Measurements from ENCODE around the gene FAM241A.
"Not testable (repeated sequence)": the region's sequence is repeated elsewhere in the genome, so short reads cannot be mapped to it uniquely, and the experiment has no call there.

Gene FAM241A

GRCh38 chr4:112173593-112174558, 28.6 kb downstream of the FAM241A start:
- no peak for DNase-seq (ENCODE audit: low read depth in 2 of 2)

GRCh38 chr4:112175840-112176239, 30.6 kb downstream of the FAM241A start:
- no peak for DNase-seq (ENCODE audit: low read depth in 2 of 2)

- DNase-seq (ENCODE audit: low read depth in 2 of 2): no peak
These were observed 31.3 kb downstream of the FAM241A start for GRCh38 chr4:112176596-112176995.

GRCh38 chr4:112178741-112179140, 33.5 kb downstream of the FAM241A start:
- not testable (repeated sequence) for DNase-seq (ENCODE audit: low read depth in 2 of 2)

- no peak for DNase-seq (ENCODE audit: low read depth in 2 of 2)
These were observed 36.2 kb downstream of the FAM241A start for GRCh38 chr4:112181358-112182000.

- no peak for DNase-seq (ENCODE audit: low read depth in 2 of 2)
These were observed 37.4 kb downstream of the FAM241A start for GRCh38 chr4:112182604-112183003.

- no peak for DNase-seq (ENCODE audit: low read depth in 2 of 2)
These were observed 38.0 kb downstream of the FAM241A start for GRCh38 chr4:112183252-112183651.

GRCh38 chr4:112184438-112184837, 39.2 kb downstream of the FAM241A start:
- DNase-seq (ENCODE audit: low read depth in 2 of 2): no peak

- DNase-seq (ENCODE audit: low read depth in 2 of 2): no peak
These were observed 40.1 kb downstream of the FAM241A start for GRCh38 chr4:112185334-112185733.

GRCh38 chr4:112185740-112186670, 40.8 kb downstream of the FAM241A start:
- DNase-seq (ENCODE audit: low read depth in 2 of 2): no peak

- DNase-seq (ENCODE audit: low read depth in 2 of 2): no peak
These were observed 44.5 kb downstream of the FAM241A start for GRCh38 chr4:112189754-112190153.

- DNase-seq (ENCODE audit: low read depth in 2 of 2): no peak
These were observed 45.4 kb downstream of the FAM241A start for GRCh38 chr4:112190684-112191083.

- no peak for DNase-seq (ENCODE audit: low read depth in 2 of 2)
These were observed 51.2 kb downstream of the FAM241A start for GRCh38 chr4:112196461-112196860.

- no peak for DNase-seq (ENCODE audit: low read depth in 2 of 2)
These were observed 53.8 kb downstream of the FAM241A start for GRCh38 chr4:112199041-112199440.

GRCh38 chr4:112201915-112202505, 56.8 kb downstream of the FAM241A start:
- no peak for DNase-seq (ENCODE audit: low read depth in 2 of 2)

- no peak for DNase-seq (ENCODE audit: low read depth in 2 of 2)
These were observed 58.3 kb downstream of the FAM241A start for GRCh38 chr4:112203593-112203992.

GRCh38 chr4:112206431-112206830, 61.2 kb downstream of the FAM241A start:
- DNase-seq (ENCODE audit: low read depth in 2 of 2): no peak

- DNase-seq (ENCODE audit: low read depth in 2 of 2): not testable (repeated sequence)
These were observed 63.2 kb downstream of the FAM241A start for GRCh38 chr4:112208137-112209095.

- DNase-seq (ENCODE audit: low read depth in 2 of 2): no peak
These were observed 65.5 kb downstream of the FAM241A start for GRCh38 chr4:112210777-112211176.

- no peak for DNase-seq (ENCODE audit: low read depth in 2 of 2)
These were observed 67.8 kb downstream of the FAM241A start for GRCh38 chr4:112213091-112213490.
